ENCODE data around the gene NUDCD2.
A peak's percentile ranks its signal among the peaks of the same experiment; 100 is the strongest.

NUDCD2 gene

GRCh38 chr5:163459819-163460561, at the start of gene NUDCD2:
Gene NUDCD2 (minus strand): TSS chr5:163460102. CDS start chr5:163460050, 52 bp downstream.
- peak; percentile 89 for DNase-seq (ENCODE audit: low read depth, low spot score)

GRCh38 chr5:163509291-163509951, 49.5 kb upstream of the NUDCD2 start:
- DNase-seq (ENCODE audit: low read depth, low spot score) = peak; percentile 52

- no peak for DNase-seq (ENCODE audit: low read depth, low spot score)
These were observed 48.9 kb upstream of the NUDCD2 start for GRCh38 chr5:163508753-163509152.

GRCh38 chr5:163506726-163507125, 46.8 kb upstream of the NUDCD2 start:
- no peak for DNase-seq (ENCODE audit: low read depth, low spot score)

GRCh38 chr5:163506095-163506457, 46.2 kb upstream of the NUDCD2 start:
- no peak for DNase-seq (ENCODE audit: low read depth, low spot score)

- peak; percentile 82 for DNase-seq (ENCODE audit: low read depth, low spot score)
These were observed 45.6 kb upstream of the NUDCD2 start, which contains the start of gene MAT2B for GRCh38 chr5:163505368-163506094. Gene MAT2B (plus strand): TSS chr5:163505619. CDS start chr5:163505687, 68 bp downstream.

GRCh38 chr5:163505049-163505367, 45.1 kb upstream of the NUDCD2 start:
- DNase-seq (ENCODE audit: low read depth, low spot score) = no peak

- DNase-seq (ENCODE audit: low read depth, low spot score) = peak; percentile 21
These were observed 44.4 kb upstream of the NUDCD2 start for GRCh38 chr5:163504079-163504931.

- DNase-seq (ENCODE audit: low read depth, low spot score) = peak; percentile 32
These were observed 43.5 kb upstream of the NUDCD2 start for GRCh38 chr5:163503106-163504078.

GRCh38 chr5:163502521-163502920, 42.6 kb upstream of the NUDCD2 start:
- DNase-seq (ENCODE audit: low read depth, low spot score) = no peak

- no peak for DNase-seq (ENCODE audit: low read depth, low spot score)
These were observed 39.0 kb upstream of the NUDCD2 start for GRCh38 chr5:163498886-163499285.

- DNase-seq (ENCODE audit: low read depth, low spot score) = no peak
These were observed 37.4 kb upstream of the NUDCD2 start for GRCh38 chr5:163497315-163497714.

- DNase-seq (ENCODE audit: low read depth, low spot score) = no peak
These were observed 36.4 kb upstream of the NUDCD2 start for GRCh38 chr5:163496286-163496685.

- DNase-seq (ENCODE audit: low read depth, low spot score) = no peak
These were observed 29.8 kb upstream of the NUDCD2 start for GRCh38 chr5:163489745-163490075.

GRCh38 chr5:163489055-163489744, 29.3 kb upstream of the NUDCD2 start:
- no peak for DNase-seq (ENCODE audit: low read depth, low spot score)

- DNase-seq (ENCODE audit: low read depth, low spot score) = no peak
These were observed 19.0 kb upstream of the NUDCD2 start for GRCh38 chr5:163478982-163479271.

GRCh38 chr5:163478126-163478981, 18.5 kb upstream of the NUDCD2 start:
- DNase-seq (ENCODE audit: low read depth, low spot score) = no peak

GRCh38 chr5:163475411-163475810, 15.5 kb upstream of the NUDCD2 start:
- no peak for DNase-seq (ENCODE audit: low read depth, low spot score)

- DNase-seq (ENCODE audit: low read depth, low spot score) = no peak
These were observed 13.8 kb upstream of the NUDCD2 start for GRCh38 chr5:163473635-163474243.

Data from brain pericyte (primary cell).